H9 (cell line): ENCODE measurements around the gene TNIK. TPM values are rescaled to one million over a fixed set of nuclear protein-coding genes. Genes with fewer than 3 reads are reported as not detected.

Source experiments
- DNase-seq: peaks from one replicate; pipeline ENCODE4 v3.0.0-alpha.2; 2017
- H2AFZ ChIP-seq: one replicate; pipeline ENCODE4 v1.6.1; 2013; ENCODE audit warnings: mild to moderate bottlenecking, low read length, control low read depth, moderate library complexity
- H2AK5ac ChIP-seq: 2 replicates; pipeline ENCODE4 v1.6.1; 2013; ENCODE audit warnings: low read length, control low read depth, mixed read lengths; ENCODE audit not compliant: insufficient read length
- H2BK120ac ChIP-seq: one replicate; pipeline ENCODE4 v1.6.1; 2013; ENCODE audit warnings: low read depth, mild to moderate bottlenecking, low read length, control low read depth, inconsistent platforms; ENCODE audit not compliant: poor library complexity, severe bottlenecking
- H2BK12ac ChIP-seq: 2 replicates; pipeline ENCODE4 v1.6.1; 2013; ENCODE audit warnings: low read length, control low read depth, mixed read lengths, low read depth; ENCODE audit not compliant: insufficient read length
- H2BK15ac ChIP-seq: 2 replicates; pipeline ENCODE4 v1.6.1; 2013; ENCODE audit warnings: low read depth, low read length, control low read depth
- H2BK20ac ChIP-seq: one replicate; pipeline ENCODE4 v1.6.1; 2013; ENCODE audit warnings: low read depth, mild to moderate bottlenecking, low read length, control low read depth, inconsistent platforms; ENCODE audit not compliant: poor library complexity, severe bottlenecking
- H2BK5ac ChIP-seq: 2 replicates; pipeline ENCODE4 v1.6.1; 2013; ENCODE audit warnings: low read length, control low read depth, mixed read lengths; ENCODE audit not compliant: insufficient read length
- H3K14ac ChIP-seq: 2 replicates; pipeline ENCODE4 v1.6.1; 2013; ENCODE audit warnings: low read length, control low read depth; ENCODE audit not compliant: insufficient read depth
- H3K18ac ChIP-seq: 2 replicates; pipeline ENCODE4 v1.6.1; 2013; ENCODE audit warnings: low read depth, mild to moderate bottlenecking, mixed read lengths, low read length, control low read depth; ENCODE audit not compliant: insufficient read length
- H3K23ac ChIP-seq: 2 replicates; pipeline ENCODE4 v1.6.1; 2013; ENCODE audit warnings: low read length, control low read depth, mixed read lengths, low read depth; ENCODE audit not compliant: insufficient read length
- H3K23me2 ChIP-seq: 2 replicates; pipeline ENCODE4 v1.6.1; 2013; ENCODE audit warnings: low read depth, mild to moderate bottlenecking, mixed read lengths, low read length, control low read depth; ENCODE audit not compliant: insufficient read length, poor library complexity, severe bottlenecking
- H3K27ac ChIP-seq: 2 replicates; pipeline ENCODE4 v1.5.1; 2013; ENCODE audit warnings: low read length, control low read depth, mixed read lengths, low read depth; ENCODE audit not compliant: insufficient read length
- H3K27me3 ChIP-seq: 2 replicates; pipeline ENCODE4 v1.6.1; 2013; ENCODE audit warnings: low read length, control low read depth, inconsistent platforms; ENCODE audit not compliant: insufficient read depth
- H3K4ac ChIP-seq: 2 replicates; pipeline ENCODE4 v1.6.1; 2013; ENCODE audit warnings: low read depth, mild to moderate bottlenecking, control low read depth, inconsistent platforms, low read length, moderate library complexity
- H3K4me1 ChIP-seq: 2 replicates; pipeline ENCODE4 v1.6.1; 2013; ENCODE audit warnings: low read length, control low read depth, inconsistent platforms; ENCODE audit not compliant: insufficient read depth
- H3K4me2 ChIP-seq: 2 replicates; pipeline ENCODE4 v1.6.1; 2013; ENCODE audit warnings: low read length, control low read depth, mixed read lengths; ENCODE audit not compliant: insufficient read length, insufficient read depth
- H3K56ac ChIP-seq: 2 replicates; pipeline ENCODE4 v1.6.1; 2013; ENCODE audit warnings: low read depth, mild to moderate bottlenecking, mixed read lengths, low read length, control low read depth; ENCODE audit not compliant: insufficient read length
- H3K79me1 ChIP-seq: 2 replicates; pipeline ENCODE4 v1.6.1; 2013; ENCODE audit warnings: low read depth, mild to moderate bottlenecking, moderate library complexity, low read length, control low read depth, inconsistent platforms; ENCODE audit not compliant: insufficient read depth, poor library complexity, severe bottlenecking
- H3K79me2 ChIP-seq: 2 replicates; pipeline ENCODE4 v1.6.1; 2013; ENCODE audit warnings: low read length, control low read depth, inconsistent platforms; ENCODE audit not compliant: insufficient read depth
- H3K9ac ChIP-seq: 2 replicates; pipeline ENCODE4 v1.6.1; 2013; ENCODE audit warnings: low read length, control low read depth, mixed read lengths; ENCODE audit not compliant: insufficient read length; ENCODE audit errors: extremely low read depth
- H3K9me3 ChIP-seq: one replicate; pipeline ENCODE4 v1.6.1; 2013; ENCODE audit warnings: low read depth, low read length, inconsistent platforms; ENCODE audit not compliant: control insufficient read depth
- H3T11ph ChIP-seq: one replicate; pipeline ENCODE4 v1.6.1; 2013; ENCODE audit warnings: mild to moderate bottlenecking, low read length, control low read depth, inconsistent platforms
- H4K20me1 ChIP-seq: one replicate; pipeline ENCODE4 v1.6.1; 2013; ENCODE audit not compliant: control insufficient read depth, insufficient read length, insufficient read depth
- H4K5ac ChIP-seq: 2 replicates; pipeline ENCODE4 v1.6.1; 2013; ENCODE audit warnings: low read depth, mild to moderate bottlenecking, mixed read lengths, low read length, control low read depth; ENCODE audit not compliant: insufficient read length
- H4K8ac ChIP-seq: replicated peaks from 2 replicates; pipeline ENCODE4 v1.6.1; 2013; ENCODE audit warnings: low read length, control low read depth, mixed read lengths, low read depth; ENCODE audit not compliant: insufficient read length
- H4K91ac ChIP-seq: 2 replicates; pipeline ENCODE4 v1.6.1; 2013; ENCODE audit warnings: low read depth, mild to moderate bottlenecking, moderate library complexity, mixed read lengths, low read length, control low read depth; ENCODE audit not compliant: insufficient read length
- H3K27ac Mint-ChIP-seq, 3 experiments: 2 replicates in 2 of 3; 3 replicates in 1 of 3; pipeline ENCODE4 v1.8.0; 2020 to 2021; ENCODE audit warnings: mixed read lengths in 3 of 3, mild to moderate bottlenecking in 1 of 3, moderate library complexity in 1 of 3
- H3K27me3 Mint-ChIP-seq: 2 replicates; pipeline ENCODE4 v1.8.0; 2021; ENCODE audit warnings: low read depth, mild to moderate bottlenecking, moderate library complexity, mixed read lengths
- H3K36me3 Mint-ChIP-seq, 3 experiments: 2 replicates in 2 of 3; 3 replicates in 1 of 3; pipeline ENCODE4 v1.8.0; 2020 to 2021; ENCODE audit warnings: low read depth in 3 of 3, mixed read lengths in 3 of 3; ENCODE audit not compliant: insufficient read depth in 1 of 3
- H3K4me1 Mint-ChIP-seq, 2 experiments: 2 replicates each; pipeline ENCODE4 v1.8.0; 2020; ENCODE audit warnings: mixed read lengths in 2 of 2
- H3K4me3 Mint-ChIP-seq, 2 experiments: 2 replicates in 1 of 2; 3 replicates in 1 of 2; pipeline ENCODE4 v1.8.0; 2020 to 2021; ENCODE audit warnings: mild to moderate bottlenecking in 2 of 2, mixed read lengths in 2 of 2, moderate library complexity in 1 of 2
- H3K9me3 Mint-ChIP-seq, 2 experiments: 2 replicates in 1 of 2; 3 replicates in 1 of 2; pipeline ENCODE4 v1.8.0; 2020; ENCODE audit warnings: mild to moderate bottlenecking in 2 of 2, mixed read lengths in 2 of 2, moderate library complexity in 1 of 2
- CTCF ChIP-seq: fragments of 200-600 bp; sonication (generic); conservative IDR thresholded peaks from 3 replicates; pipeline ENCODE4 v1.8.0; 2021; ENCODE audit warnings: antibody characterized with exemption, mild to moderate bottlenecking
- WGBS: extraction: QIAGEN DNeasy Blood & Tissue Kit; methylation state at CpG from one replicate; pipeline ENCODE4 v1.1.7; 2013; ENCODE audit warnings: missing lambda C conversion rate, low lambda C conversion rate, mixed read lengths; ENCODE audit not compliant: insufficient read length; ENCODE audit errors: extremely low coverage; 5-methylcytosine and 5-hydroxymethylcytosine counted together
- total RNA-seq: library from RNA; stranded (reverse); gene quantifications from 2 replicates; pipeline ENCODE4 v1.2.1, GENCODE V29; 2021

TNIK gene
- total RNA-seq, 1 experiment from 2014 or later, result 15.9 TPM

DNA sequence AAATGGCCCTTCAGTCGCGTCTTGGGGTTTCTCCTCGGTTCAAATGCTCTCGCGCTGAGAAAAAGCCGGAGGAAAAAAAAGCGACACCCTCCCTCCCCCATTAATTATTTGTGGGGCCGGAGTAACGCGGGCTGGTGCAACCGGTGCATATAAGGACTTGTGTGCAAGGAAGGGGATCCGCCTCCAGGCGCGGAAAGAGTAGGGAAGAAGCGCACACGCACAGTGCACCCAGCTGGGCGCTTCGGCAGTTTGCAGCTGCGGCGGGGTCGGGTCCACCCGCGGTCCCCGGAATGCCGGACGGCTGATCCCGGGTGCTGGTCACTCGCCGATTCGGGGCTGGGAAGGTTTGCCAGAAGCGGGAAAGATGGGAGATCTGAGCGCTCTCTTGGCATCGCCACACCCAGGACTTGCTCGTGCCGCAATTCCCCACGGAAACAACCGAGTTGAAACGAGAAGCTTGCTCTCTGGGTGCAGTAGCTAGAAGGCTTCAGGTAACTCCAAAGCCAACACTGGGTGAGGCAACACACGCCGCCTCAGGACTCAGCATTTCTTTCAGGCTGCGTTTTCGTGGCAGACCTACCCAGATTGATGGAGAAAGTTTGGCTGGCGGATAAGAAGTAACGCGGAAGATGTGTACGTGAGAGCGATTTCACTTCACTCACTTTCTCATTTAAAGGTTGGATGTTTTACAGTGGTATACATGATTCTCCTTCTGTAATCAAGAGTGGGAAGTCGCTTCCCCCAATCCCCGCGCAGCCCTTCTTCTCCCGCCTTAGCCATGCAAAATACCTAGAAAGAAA, 720 bp upstream of the TNIK start:
- Histone ChIP-seq H2BK12ac (no peak overlapping the region), H4K20me1 (no peaks in the 10 kb centered on the region), H2BK20ac (no peak overlapping the region), H3K4me2 (peak overlapping the region; percentile 94), H4K8ac (no peak overlapping the region), H2BK120ac (peak overlapping the region; percentile 44), H3K14ac (peak overlapping the region; percentile 96), H3K27me3 (no peaks in the 10 kb centered on the region), H3K27ac (no peak overlapping the region), H3T11ph (no peak overlapping the region), H3K79me2 (peaks cover 21% of the 10 kb centered on the region; the same call in 1 of the 2 replicates), H3K23me2 (peaks cover 32% of the 10 kb centered on the region), H3K4me1 (peaks cover 5% of the 10 kb centered on the region; the same call in 1 of the 2 replicates), H3K79me1 (no peaks in the 10 kb centered on the region), H3K18ac (peak overlapping the region; percentile 87), H2BK5ac (no peak overlapping the region), H3K9ac (peak overlapping the region; percentile 89), H2AK5ac (no peak overlapping the region), H3K56ac (no peak overlapping the region), H3K9me3 (no peaks in the 10 kb centered on the region), H2AFZ (no peak overlapping the region), H4K91ac (no peak overlapping the region), H3K23ac (no peak overlapping the region), H4K5ac (no peak overlapping the region), H3K4ac (no peak overlapping the region; the same call in 1 of the 2 replicates), H2BK15ac (no peak overlapping the region)
- Mint-ChIP-seq H3K4me3 (peak overlapping the region; percentile 77 to 92), H3K36me3 (peaks cover 0 to 2% (median 0%) of the 10 kb centered on the region in 3 experiments; a peak in 1 of 7 replicates), H3K4me1 (peaks cover 43 to 48% of the 10 kb centered on the region in 2 experiments), H3K9me3 (peaks cover 4% of the 10 kb centered on the region in 2 experiments; a peak in 4 of 5 replicates), H3K27me3 (peaks cover 47% of the 10 kb centered on the region), H3K27ac (peak overlapping the region in 1 of 3 experiments; percentile 95; a peak in 4 of 7 replicates)
- 0 out of 3 replicates have a peak, but pooled peaks have one; percentile 26 for TF ChIP-seq CTCF
- no CpG with 5 or more reads among the region's 51 CpGs for WGBS
- DNase-seq, result peak; percentile 62
